ENCODE measurements around the gene TNFAIP3.
"Not testable (repeated sequence)": the region's sequence is repeated elsewhere in the genome, so short reads cannot be mapped to it uniquely, and the experiment has no call there.

The TNFAIP3 gene

GRCh38 chr6:137879885-137880745 lies 13.1 kb downstream of the TNFAIP3 start:
- no peak for DNase-seq

DNA sequence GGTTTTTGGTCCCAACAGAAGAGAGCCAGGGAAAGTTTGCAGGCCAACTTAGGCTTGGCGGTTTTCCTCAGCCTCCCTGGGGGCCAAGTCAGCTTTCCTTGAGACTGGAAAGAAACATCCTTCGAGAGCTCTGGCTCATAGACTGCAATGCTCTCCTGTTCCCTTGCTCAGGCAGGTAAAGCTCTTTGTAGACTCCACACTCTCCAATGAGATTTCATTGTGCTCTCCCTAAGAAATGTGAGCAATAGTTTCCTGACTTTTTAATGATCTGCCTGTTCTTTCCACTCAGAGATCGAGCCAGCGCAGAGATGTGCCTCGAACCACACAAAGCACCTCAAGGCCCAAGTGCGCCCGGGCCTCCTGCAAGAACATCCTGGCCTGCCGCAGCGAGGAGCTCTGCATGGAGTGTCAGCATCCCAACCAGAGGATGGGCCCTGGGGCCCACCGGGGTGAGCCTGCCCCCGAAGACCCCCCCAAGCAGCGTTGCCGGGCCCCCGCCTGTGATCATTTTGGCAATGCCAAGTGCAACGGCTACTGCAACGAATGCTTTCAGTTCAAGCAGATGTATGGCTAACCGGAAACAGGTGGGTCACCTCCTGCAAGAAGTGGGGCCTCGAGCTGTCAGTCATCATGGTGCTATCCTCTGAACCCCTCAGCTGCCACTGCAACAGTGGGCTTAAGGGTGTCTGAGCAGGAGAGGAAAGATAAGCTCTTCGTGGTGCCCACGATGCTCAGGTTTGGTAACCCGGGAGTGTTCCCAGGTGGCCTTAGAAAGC lies 13.9 kb downstream of the TNFAIP3 start:
- DNase-seq = no peak

DNA sequence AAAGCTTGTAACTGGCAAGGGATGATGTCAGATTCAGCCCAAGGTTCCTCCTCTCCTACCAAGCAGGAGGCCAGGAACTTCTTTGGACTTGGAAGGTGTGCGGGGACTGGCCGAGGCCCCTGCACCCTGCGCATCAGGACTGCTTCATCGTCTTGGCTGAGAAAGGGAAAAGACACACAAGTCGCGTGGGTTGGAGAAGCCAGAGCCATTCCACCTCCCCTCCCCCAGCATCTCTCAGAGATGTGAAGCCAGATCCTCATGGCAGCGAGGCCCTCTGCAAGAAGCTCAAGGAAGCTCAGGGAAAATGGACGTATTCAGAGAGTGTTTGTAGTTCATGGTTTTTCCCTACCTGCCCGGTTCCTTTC lies 14.4 kb downstream of the TNFAIP3 start:
- no peak for DNase-seq

DNA sequence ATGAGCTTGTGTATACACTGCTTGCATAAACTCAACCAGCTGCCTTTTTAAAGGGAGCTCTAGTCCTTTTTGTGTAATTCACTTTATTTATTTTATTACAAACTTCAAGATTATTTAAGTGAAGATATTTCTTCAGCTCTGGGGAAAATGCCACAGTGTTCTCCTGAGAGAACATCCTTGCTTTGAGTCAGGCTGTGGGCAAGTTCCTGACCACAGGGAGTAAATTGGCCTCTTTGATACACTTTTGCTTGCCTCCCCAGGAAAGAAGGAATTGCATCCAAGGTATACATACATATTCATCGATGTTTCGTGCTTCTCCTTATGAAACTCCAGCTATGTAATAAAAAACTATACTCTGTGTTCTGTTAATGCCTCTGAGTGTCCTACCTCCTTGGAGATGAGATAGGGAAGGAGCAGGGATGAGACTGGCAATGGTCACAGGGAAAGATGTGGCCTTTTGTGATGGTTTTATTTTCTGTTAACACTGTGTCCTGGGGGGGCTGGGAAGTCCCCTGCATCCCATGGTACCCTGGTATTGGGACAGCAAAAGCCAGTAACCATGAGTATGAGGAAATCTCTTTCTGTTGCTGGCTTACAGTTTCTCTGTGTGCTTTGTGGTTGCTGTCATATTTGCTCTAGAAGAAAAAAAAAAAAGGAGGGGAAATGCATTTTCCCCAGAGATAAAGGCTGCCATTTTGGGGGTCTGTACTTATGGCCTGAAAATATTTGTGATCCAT lies 15.3 kb downstream of the TNFAIP3 start:
- no peak for DNase-seq

GRCh38 chr6:137883400-137884148 lies 16.5 kb downstream of the TNFAIP3 start:
- no peak for DNase-seq

DNA sequence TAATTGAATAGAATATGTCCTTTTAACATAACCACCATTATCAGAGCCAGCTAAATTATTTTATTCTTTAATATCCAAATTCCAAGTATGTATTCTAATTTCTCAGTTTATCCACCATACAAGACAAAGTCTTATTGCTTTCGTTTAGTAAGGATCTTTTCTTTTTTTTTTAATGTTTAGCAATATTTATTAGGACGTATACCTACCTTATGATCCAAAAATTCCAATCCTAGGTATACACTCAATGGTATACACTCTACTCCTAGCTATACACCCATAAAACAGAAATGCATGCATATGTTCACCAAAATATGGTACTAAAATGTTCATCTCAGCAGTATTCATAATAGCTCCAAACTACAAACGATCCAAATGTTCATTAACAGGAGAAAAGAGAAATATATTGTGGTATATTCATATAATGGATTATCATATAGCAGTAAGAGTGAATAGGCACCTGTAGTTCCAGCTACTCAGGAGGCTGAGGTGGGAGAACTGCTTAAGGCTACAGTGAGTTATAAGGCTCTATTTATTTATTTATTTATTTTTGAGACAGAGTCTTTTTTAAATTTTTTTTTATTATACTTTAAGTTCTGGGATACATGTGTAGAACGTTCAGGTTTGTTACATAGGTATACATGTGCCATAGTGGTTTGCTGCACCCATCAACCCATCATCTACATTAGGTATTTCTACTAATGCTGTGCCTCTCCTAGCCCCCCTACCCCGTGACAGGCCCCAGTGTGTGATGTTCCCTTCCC lies 17.3 kb downstream of the TNFAIP3 start:
- DNase-seq = no peak

GRCh38 chr6:137884910-137885229 lies 17.8 kb downstream of the TNFAIP3 start:
- DNase-seq = not testable (repeated sequence)

- DNase-seq = not testable (repeated sequence)
Observed at GRCh38 chr6:137886226-137886625, 19.2 kb downstream of the TNFAIP3 start.

- DNase-seq = no peak
Observed at GRCh38 chr6:137890983-137891537, 24.0 kb downstream of the TNFAIP3 start.

- no peak for DNase-seq
Observed at GRCh38 chr6:137892271-137892708, 25.2 kb downstream of the TNFAIP3 start.

- no peak for DNase-seq
Observed at GRCh38 chr6:137893181-137893580, 26.1 kb downstream of the TNFAIP3 start.

GRCh38 chr6:137893726-137894125 lies 26.7 kb downstream of the TNFAIP3 start:
- no peak for DNase-seq

DNA sequence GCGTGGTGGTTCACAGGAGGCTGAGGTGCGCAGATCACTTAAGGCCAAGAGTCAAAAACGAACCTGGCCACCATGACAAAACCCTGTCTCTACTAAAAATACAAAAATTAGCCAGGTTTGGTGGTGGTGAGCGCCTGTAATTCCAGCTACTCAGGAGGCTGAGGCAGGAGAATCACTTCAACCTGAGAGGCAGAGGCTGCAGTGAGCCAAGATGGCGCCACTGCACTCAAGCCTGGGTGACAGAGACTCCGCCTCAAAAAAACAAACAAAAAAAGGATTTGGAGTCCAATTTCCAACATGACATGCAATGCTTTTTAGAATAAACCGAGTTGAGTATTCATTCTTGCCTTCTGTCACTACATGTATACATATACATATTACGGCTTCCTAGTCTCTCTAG lies 27.3 kb downstream of the TNFAIP3 start:
- DNase-seq = not testable (repeated sequence)

GRCh38 chr6:137894779-137895385 lies 27.8 kb downstream of the TNFAIP3 start:
- no peak for DNase-seq

DNA sequence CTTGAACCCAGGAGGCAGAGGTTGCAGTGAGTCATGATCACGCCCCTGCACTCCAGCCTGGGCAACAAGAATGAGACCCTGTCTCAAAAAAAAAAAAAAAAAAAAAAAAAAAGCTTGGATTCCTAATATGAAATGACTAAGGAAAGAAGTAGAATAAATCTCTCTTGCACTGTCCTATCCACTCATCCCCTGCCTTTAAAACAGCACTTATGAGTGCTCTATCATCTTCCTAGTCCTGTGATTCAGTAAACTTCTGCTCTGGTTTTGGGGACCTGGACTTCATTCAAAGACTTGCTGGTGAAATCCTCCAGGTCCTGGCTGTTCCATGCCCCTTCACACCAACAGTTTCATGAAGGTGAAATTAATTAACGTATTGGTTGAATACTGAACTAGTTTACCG lies 29.6 kb downstream of the TNFAIP3 start:
- no peak for DNase-seq

DNA sequence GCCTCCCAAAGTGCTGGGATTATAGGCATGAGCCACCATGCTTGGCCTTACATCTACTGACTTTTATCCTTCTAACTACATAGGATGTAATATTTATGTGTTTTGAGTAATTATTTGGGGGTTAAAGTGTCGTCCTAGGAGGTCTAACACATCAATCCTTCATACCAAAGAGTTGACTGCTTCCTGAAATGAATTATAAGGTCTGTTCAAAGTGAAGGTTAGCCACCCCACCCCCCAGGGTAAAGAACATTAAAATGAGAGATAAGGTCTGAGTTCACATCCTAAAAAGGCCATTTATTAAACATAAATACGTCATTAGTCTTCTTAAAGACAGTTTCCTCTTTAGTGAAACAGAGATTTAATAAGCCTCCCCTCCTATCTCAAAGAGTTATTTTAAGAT lies 33.8 kb downstream of the TNFAIP3 start:
- DNase-seq = no peak

DNA sequence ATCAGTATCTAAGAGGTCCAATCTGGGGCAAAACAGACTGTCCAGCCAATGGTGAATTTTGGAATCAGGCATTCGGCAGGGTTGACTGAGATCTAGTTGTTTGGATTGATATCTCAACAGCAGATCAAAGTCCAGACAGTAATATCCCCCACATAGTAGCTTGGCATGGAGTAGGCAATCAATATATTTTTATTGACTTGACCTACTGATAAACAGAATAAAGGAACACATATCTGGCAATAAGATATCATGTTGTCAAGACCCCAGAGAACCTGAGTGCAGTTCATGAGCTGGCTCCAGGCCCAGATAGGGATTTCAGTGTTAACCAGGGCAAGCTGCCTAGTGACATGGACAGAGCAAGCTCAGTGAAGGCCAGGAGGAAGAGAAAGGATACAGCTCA lies 34.4 kb downstream of the TNFAIP3 start:
- no peak for DNase-seq

- DNase-seq = no peak
Observed at GRCh38 chr6:137902699-137903098, 35.6 kb downstream of the TNFAIP3 start.

DNA sequence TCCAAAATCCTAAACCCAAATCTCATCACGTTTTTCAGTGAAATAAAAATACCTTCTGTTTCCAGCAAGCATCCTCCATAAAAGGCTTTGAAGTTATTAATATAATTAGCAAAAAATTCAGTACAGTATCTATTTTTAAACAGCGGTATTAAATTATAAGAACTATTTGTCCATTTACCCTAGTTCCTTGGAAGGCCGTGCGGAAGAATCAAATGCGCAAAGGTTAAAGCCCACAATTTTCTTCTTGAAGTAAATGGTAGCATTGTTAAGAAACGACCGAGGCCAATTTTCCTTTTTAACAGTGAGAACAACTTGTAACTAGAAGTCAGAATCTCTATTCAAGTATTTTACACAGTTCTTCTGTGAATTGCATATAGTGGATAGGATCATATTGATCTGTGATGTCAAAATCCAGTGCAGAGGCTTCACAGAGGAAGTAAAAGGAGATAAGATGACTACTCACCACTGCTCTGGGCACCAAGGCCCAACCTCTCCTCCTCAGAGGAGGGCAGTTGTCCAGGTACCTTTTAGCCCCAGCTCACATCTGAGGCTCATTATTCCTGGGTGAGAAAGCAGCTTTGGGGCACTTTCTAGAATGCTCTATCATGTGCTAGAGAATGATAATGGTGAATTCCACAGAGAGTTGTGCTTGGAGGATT lies 36.3 kb downstream of the TNFAIP3 start:
- no peak for DNase-seq

- no peak for DNase-seq
Observed at GRCh38 chr6:137903933-137904821, 37.1 kb downstream of the TNFAIP3 start.

Measured in COR-L47 (cell line).